GM18951 (cell line): Measurements from ENCODE around the gene KAT2A.

Source experiments
- POLR2A ChIP-seq: IDR thresholded peaks from 4 replicates; pipeline ENCODE4 v1.6.1; 2011; ENCODE audit warnings: mild to moderate bottlenecking; ENCODE audit not compliant: insufficient read length, insufficient read depth; ENCODE audit errors: extremely low read depth
- in situ Hi-C: fragments of 300-500 bp; cut with MboI; formaldehyde crosslinking; loops from one replicate; pipeline ENCODE4 v1.12.0; 2022; ENCODE audit warnings: low sequenced_read_pairs, mixed read lengths, inconsistent platforms; ENCODE audit not compliant: unreplicated experiment

The KAT2A gene

DNA sequence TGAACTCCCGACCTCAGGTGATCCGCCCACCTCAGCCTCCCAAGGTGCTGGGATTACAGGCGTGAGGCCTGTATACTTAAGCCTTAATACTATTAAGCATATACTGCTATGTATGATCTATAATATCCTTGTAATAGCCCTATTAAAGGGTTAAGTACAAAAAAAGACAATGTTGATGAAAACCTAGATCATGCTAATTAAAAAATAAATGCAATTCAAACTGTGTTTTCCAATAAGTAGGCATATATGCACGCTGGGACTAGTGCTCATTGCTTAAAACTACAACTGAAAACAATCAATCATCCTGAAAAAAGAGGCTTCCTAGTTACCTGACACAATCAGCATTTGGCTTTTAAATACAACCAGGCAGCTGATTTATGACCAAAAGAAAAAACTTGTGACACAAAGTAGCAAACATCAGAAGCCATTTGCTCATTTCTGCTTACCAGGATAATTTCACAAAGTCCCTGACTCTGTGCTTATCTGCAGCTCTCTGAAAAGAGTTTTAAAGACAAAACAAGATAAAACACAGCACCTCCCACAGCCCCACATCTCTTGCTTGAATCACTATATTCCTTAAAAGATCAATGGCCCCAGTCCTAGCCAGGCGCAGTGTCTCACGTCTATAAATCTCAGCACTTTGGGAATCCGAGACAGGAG, 34.0 kb downstream of the KAT2A start:
- no peak for TF ChIP-seq POLR2A

DNA sequence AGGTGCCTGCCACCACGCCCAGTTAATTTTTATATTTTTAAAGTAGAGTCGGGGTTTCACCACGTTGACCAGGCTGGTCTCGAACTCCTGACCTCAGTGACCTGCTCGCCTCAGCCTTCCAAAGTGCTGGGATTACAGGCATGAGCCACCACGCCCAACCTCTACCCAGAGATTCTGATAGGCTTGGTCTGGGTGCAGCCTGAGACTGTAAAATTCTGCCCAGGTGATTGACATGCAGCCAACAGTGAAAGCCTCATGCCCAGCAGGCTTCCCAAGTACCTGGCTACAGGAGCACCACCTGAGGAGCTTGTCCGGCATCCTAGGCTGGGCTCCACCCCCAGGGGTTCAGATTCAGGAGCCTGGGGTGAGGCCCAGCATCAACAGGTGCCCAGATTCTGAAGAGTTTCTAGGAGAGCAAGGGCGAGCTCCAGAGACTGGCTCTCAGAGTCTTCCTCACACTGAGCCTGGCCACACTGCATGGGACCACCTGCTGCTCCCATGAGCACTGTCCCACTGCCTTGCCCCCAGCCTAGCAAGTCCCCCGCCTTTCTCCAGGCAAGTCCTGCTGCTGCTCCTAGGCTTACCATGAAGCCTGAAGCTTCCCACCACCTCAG, 39.5 kb downstream of the KAT2A start:
- no peak for TF ChIP-seq POLR2A
- in situ Hi-C loops = no loop called here

More for the DNA sequence above, 34.0 kb downstream of the KAT2A start:
- in situ Hi-C loops = no loop called here

DNA sequence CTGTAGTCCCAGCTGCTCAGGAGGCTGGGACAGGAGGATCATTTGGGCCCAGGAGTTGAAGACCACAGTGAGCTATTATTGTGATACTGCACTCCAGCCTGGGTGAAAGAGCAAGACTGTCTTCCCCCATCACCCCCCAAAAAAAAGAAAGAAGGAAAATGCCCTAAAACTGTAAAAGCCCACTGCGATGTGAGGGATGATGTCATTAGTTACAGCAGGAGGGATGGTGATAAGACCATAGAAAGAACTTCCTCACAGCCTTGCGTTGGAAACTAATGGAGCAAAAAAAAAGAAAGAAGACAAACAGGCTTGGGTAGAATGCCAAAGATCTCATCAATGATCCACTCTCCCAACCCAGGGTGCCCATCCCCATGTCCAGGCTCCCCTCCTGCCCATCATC, 41.6 kb downstream of the KAT2A start:
- TF ChIP-seq POLR2A = no peak
- in situ Hi-C loops = no loop called here

DNA sequence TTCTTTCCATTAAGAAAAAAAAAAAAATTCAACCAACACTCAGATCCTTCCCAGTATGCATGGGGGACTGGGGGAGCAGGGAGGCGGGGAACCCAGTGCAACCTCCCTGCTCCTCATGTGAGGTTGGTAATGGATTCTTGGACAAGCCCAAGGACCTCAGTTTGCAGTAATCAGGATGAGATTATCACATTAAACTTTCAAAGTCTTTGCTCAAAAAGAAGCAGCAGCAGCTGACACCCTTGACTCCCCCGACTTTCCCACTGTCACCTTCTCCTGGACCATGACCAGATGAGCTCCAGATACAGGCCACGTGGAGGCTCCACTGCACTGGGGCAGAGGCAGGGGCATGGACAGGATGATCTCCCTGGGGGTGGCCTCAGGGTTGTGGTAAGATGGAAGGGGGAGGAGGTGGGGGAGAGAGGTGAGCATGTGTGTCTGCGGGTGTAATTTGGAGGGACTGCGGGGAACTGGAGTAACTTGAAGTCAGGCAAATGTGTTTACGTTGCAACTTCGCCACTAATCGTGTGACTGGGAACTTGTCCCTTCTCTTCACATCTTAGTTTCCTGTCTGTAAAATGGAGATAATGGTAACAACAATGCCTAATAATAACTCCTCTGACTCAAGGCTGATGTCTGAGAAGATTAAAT, 42.6 kb downstream of the KAT2A start:
- in situ Hi-C loops = no loop called here
- TF ChIP-seq POLR2A = no peak

DNA sequence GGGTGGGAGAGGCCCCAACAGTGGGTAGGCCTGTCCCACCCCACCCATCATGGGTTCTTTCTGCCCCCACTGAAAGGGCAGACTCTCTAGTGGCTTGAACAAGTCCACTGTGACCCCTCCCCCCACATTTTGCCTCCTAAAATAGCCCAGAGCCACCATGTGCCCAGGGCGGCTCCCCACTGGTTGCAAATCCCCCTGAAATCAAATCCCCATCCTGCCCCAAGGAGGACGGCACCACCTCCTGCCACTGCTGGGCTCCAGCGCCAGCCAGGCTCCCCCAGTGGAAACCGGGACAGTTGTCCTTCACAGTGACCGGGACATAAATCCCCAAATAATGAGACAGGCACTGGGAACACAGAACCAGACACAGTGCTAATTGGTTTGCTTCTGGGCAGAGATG, 43.4 kb downstream of the KAT2A start:
- no peak for TF ChIP-seq POLR2A
- in situ Hi-C loops = no loop called here

DNA sequence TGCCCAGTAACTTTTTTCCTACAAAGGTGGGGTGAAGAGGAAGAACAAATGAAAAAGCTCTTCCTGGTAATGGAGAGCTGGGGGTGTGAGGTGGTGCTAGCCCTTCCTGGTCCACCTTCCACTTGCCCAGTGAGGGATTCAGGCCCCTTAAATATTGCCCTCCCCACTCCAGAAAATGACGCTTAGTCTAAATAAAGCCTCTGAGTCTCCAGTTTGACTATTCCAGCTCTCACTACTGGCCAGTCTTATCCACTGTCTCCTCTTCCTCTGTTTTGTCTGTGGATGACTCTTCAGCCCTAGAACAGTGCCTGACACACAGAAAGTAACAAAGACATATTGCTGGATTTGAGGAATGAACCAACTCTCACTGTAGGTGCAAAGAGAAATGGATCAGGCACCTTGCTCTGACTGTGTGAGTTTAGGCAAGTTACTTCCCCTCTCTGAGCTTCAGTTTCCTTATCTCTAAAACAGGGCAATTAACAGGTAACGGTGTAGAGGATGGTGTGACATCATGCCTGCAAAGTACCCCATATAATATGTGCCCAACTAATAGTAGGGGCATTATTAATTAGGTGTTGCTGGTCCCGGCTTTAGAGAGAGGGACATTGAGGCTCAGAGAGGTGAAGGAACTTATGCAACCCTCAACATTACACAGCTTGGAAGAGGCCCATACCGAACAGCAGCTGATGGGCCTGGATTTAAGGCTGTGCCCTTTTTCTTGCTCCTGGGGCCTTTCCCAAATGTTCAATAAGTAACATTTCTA, 44.2 kb downstream of the KAT2A start:
- in situ Hi-C loops = no loop called here

DNA sequence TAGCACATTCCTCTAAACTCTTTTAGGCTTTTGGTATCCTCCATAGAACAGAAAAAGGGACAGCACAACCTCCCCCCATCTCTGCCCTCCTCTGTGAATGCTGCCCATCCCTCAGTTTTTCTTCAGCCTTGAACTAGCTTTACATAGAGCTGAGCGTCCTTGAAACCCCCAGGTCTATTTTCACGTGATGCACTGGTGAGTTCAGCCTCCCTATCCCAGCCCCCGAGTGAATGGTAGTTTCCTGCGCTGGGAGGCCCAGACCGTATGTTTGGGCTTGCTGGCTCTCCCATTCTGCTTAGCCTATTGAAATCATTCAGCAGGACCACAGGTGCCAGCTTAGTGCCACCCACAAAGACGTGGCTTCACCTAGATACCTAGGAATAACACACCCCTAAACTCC, 45.4 kb downstream of the KAT2A start:
- in situ Hi-C loops = no loop called here
- no peak for TF ChIP-seq POLR2A

More for the DNA sequence above, 44.2 kb downstream of the KAT2A start:
- no peak for TF ChIP-seq POLR2A

DNA sequence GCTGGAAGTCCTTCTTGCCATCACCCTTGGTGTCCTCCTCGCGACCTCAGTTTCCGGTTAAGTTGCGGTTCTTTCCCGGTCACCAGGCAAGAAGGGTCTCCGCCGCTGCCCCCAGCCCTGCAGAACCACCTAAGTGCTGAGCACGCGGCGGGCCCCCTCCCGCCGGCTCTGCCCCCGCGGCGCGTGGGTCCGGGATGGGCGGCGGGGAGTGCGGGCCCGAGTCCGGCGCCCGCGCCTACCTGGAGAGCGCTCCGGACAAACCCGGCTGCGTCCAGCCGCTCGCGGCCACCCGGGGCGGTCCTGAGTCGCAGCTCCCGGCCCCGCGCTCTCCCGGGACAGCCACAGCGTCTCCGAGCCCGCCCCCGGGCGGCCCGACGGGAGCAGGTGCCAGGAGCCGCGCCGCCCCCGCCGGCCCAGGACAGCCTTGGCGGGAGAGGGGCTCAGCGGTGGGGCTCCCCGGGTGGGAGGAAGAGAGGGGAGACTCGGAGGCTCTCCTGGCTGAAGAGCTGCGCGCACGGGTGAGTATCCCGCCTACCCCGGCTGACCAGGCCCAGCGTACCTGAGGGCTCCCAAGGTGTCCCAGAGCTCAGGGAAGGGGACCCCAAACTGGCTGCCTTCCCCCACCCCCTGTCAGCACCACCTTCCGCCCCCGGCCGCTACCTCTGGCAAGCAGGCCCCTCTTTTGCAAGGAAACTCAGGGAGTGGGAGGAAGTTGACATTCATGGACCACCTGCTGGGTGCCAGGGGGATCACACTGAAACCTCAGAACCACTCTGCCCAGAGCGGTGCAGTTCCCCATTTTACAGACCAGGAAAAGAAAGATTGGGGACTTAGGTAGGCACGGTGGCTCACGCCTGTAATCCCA, 48.6 kb downstream of the KAT2A start:
- TF ChIP-seq POLR2A = no peak
- in situ Hi-C loops = no loop called here

DNA sequence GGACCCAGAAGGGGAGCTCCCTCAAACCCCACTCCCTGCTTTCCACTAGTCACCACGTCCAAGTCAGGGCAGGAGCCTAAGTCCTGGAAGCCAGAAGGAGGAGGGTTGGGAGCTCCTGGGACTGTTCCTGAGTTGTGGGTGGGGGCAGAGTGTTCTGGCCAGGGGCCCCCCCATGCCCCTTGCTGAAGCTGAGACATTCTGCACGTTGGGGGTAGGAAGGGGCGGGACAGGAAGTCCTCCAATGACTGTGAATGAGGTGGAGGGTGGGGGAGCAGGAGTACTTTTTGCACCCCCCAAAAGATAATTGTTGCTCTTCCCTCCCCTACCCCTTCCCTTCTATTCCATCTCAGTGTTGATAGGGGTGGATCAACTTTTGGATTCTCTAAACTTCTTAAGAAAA, 49.4 kb downstream of the KAT2A start:
- in situ Hi-C loops = no loop called here
- no peak for TF ChIP-seq POLR2A

DNA sequence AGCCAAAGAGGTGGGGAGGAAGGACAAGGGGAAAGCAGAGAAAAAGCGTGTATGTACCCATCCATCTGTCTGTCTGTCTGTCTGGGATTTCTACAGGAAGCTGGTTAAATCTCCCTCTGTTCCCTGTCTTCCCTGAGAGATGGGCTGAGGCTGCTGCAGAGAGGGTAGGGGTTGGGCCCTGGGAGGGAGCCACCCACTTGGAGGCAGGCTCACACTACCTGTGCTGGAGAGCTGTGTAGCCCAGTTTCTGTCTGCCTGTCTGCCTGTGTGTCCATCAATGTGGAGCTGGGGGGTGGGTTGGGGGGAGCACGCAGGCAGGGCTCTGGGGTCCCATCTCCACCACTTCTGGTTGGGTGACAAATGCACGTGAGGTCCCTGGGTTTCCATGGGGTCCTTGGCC, 52.2 kb downstream of the KAT2A start:
- in situ Hi-C loops = no loop called here
- no peak for TF ChIP-seq POLR2A

DNA sequence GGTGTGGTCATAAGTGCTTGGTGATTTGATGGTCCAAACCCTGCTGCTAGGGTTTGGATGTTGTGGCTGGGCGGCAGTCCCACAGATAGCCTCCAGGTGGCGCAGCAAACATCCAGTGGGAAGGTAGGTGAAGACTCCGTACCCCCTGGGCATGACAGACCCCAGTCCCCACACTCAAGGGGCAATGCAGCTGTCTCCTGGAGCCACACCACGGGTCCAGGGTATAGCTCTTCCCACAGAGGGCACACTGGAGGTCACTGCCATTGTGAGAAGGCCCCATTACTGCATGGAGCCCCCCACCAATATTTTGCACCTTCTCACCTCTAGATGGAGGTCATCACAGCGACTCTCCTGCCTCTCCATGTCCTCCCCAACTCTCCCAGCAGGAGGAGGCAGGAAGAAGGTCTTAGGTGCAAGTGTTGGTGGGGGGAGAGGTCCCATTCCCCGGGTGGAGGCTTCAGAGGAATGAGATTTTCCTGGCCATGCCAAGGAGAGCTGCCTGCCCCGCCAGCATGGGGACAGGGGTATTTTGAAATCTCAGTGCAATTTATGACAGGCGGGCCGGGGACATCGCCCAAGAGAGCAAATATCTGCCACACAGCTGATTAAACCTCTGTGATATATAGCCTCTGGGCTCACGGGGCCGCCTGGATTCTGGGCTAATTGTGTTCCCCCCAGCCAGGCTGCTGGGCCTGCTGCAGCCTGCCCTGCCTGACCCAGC, 53.6 kb downstream of the KAT2A start:
- in situ Hi-C loops = no loop called here
- no peak for TF ChIP-seq POLR2A

DNA sequence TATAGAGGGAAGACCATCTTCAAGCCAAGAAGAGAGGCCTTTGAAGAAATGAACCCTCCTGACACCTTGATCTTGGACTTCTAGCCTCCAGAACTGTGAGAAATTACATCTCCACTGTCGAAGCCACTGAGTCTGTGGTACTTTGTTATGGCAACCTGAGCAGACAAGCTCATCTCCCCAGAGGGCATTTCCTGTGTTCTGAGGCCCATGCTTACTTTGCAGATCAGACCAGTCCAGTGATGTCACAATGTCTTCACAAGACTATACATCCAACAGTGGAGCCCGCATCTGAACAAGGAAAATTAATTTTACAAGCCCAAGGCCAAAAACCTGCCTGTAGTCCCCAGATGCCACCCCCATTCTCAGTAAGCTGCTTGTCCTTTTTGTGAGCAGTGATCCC, 56.0 kb downstream of the KAT2A start:
- TF ChIP-seq POLR2A = no peak
- in situ Hi-C loops = no loop called here
